Frontal cortex (tissue), 4 donors: ENCODE data around the gene TMEM200A. TPM values are rescaled to one million over a fixed set of nuclear protein-coding genes. Genes with fewer than 3 reads are reported as not detected.
"Not testable (repeated sequence)": the region's sequence is repeated elsewhere in the genome, so short reads cannot be mapped to it uniquely, and the experiment has no call there.

ENCODE experiments used
- DNase-seq, 2 donors: peaks; one replicate each; pipeline ENCODE4 v3.0.0; 2012; ENCODE audit warnings: low spot score in 2 of 2
- FAIRE-seq: peaks from 2 replicates; lab custom pipeline; 2012; peaks lifted over from hg19 to GRCh38; lab: Jason Lieb, UNC
- total RNA-seq: library from RNA; depleted of rRNA; stranded (reverse); fragments of >200 nt; gene quantifications from one replicate; pipeline ENCODE4 v1.2.3, GENCODE V29; 2014
- donor health status: control.
- donor health status: control.
- donor health status: control.

Gene TMEM200A
- total RNA-seq: 20.4 TPM

GRCh38 chr6:130365166-130366106, at the start of gene TMEM200A:
Gene TMEM200A, plus strand, starts transcription at chr6:130366017. Its CDS starts 74,406 bp downstream, at chr6:130440423.
- DNase-seq: peak; percentile 42 to 43

GRCh38 chr6:130320908-130321307, 44.9 kb upstream of the TMEM200A start:
- no peak for FAIRE-seq
- no peak for DNase-seq

More at GRCh38 chr6:130365166-130366106, at the start of gene TMEM200A:
- no peak for FAIRE-seq

GRCh38 chr6:130322673-130323268, 43.0 kb upstream of the TMEM200A start:
- DNase-seq (peak; percentile 2 to 6), FAIRE-seq (peak; percentile 90)

GRCh38 chr6:130324657-130325056, 41.2 kb upstream of the TMEM200A start:
- no peak for DNase-seq
- no peak for FAIRE-seq

GRCh38 chr6:130326496-130326895, 39.3 kb upstream of the TMEM200A start:
- DNase-seq: no peak
- FAIRE-seq: no peak

- DNase-seq (no peak), FAIRE-seq (no peak)
These were observed 28.3 kb upstream of the TMEM200A start for GRCh38 chr6:130337534-130337933.

- FAIRE-seq, DNase-seq: not testable (repeated sequence)
These were observed 19.5 kb upstream of the TMEM200A start for GRCh38 chr6:130346324-130346723.

- FAIRE-seq (no peak), DNase-seq (no peak)
These were observed 11.5 kb upstream of the TMEM200A start for GRCh38 chr6:130354322-130354721.

GRCh38 chr6:130355572-130355971, 10.2 kb upstream of the TMEM200A start:
- FAIRE-seq: no peak

GRCh38 chr6:130357436-130357835, 8.4 kb upstream of the TMEM200A start:
- FAIRE-seq (no peak), DNase-seq (no peak)

More at GRCh38 chr6:130355572-130355971, 10.2 kb upstream of the TMEM200A start:
- no peak for DNase-seq

- DNase-seq: no peak
- FAIRE-seq: no peak
These were observed 6.1 kb upstream of the TMEM200A start for GRCh38 chr6:130359736-130360135.

GRCh38 chr6:130362128-130362527, 3.7 kb upstream of the TMEM200A start:
- no peak for DNase-seq

GRCh38 chr6:130364224-130364780, 1.5 kb upstream of the TMEM200A start:
- FAIRE-seq (no peak), DNase-seq (no peak)

More at GRCh38 chr6:130362128-130362527, 3.7 kb upstream of the TMEM200A start:
- no peak for FAIRE-seq

- no peak for FAIRE-seq
- peak in 1 of 2 donors; percentile 54 for DNase-seq
These were observed 539 bp downstream of the TMEM200A start for GRCh38 chr6:130366107-130367005.

GRCh38 chr6:130367767-130368166, 1.9 kb downstream of the TMEM200A start:
- DNase-seq: no peak
- FAIRE-seq: no peak

GRCh38 chr6:130368576-130368975, 2.8 kb downstream of the TMEM200A start:
- DNase-seq: no peak
- FAIRE-seq: no peak

GRCh38 chr6:130369831-130370230, 4.0 kb downstream of the TMEM200A start:
- FAIRE-seq: no peak
- no peak for DNase-seq

- DNase-seq: no peak
- FAIRE-seq: no peak
These were observed 6.2 kb downstream of the TMEM200A start for GRCh38 chr6:130371921-130372420.

- FAIRE-seq: no peak
- DNase-seq: no peak
These were observed 7.0 kb downstream of the TMEM200A start for GRCh38 chr6:130372786-130373185.
